K562 (cell line): ENCODE measurements around the gene RALGPS1. TPM values are rescaled to one million over a fixed set of nuclear protein-coding genes. Genes with fewer than 3 reads are reported as not detected.

Experiments
- ATAC-seq: fragments of 200-7000 bp; cut with Tn5 transposase; 3 replicates; pipeline ENCODE4 v1.9.1; 2020; ENCODE audit warnings: moderate library complexity
- BruUV-seq: library from RNA; stranded (reverse); fragments of 400-500 nt; replicated peaks from 2 replicates; lab custom pipeline; 2021; lab: Mats Ljungman, UMichigan
- CTCF ChIA-PET: fragments of 300-600 bp; formaldehyde crosslinking; extraction: SDS; loops from one replicate; lab custom pipeline; 2021; ENCODE audit warnings: low intra/inter-chr PET ratio; lab: Yijun Ruan, JAX
- POLR2A ChIA-PET: fragments of 300-600, 350-650 bp; sonication (Branson Sonifier 250); formaldehyde crosslinking; extraction: SDS; loops from one replicate; lab custom pipeline; 2021; ENCODE audit warnings: antibody characterized with exemption, inconsistent platforms; lab: Yijun Ruan, JAX
- DNase-seq, 4 experiments: peaks; one replicate each; pipeline versions ENCODE4 v3.0.0 to v3.0.0-alpha.2; 2011 to 2018; ENCODE audit warnings: low spot score in 3 of 4, mixed read lengths in 3 of 4; ENCODE audit errors: extremely low read depth in 1 of 4
- FAIRE-seq: peaks from 2 replicates; lab custom pipeline; 2011; peaks lifted over from hg19 to GRCh38; lab: Jason Lieb, UNC
- H2AFZ ChIP-seq: 2 replicates; pipeline ENCODE4 v1.6.0; 2011; ENCODE audit warnings: low read depth, low read length, control low read depth, inconsistent platforms
- H3K27ac ChIP-seq: fragments of 200-600 bp; 3 replicates; pipeline ENCODE4 v1.8.0; 2011; ENCODE audit warnings: low read depth, mild to moderate bottlenecking, control low read depth, inconsistent platforms, low read length, moderate library complexity, mixed read lengths; ENCODE audit errors: extremely low read depth
- H3K27me3 ChIP-seq, 2 experiments: fragments of 300-600 bp in 1 of 2; 2 replicates in 1 of 2; 3 replicates in 1 of 2; pipeline versions ENCODE4 v1.6.0 to v1.8.0; 2011; ENCODE audit warnings: inconsistent platforms in 2 of 2, low read length in 2 of 2, mild to moderate bottlenecking in 1 of 2, mixed read lengths in 1 of 2, moderate library complexity in 1 of 2; ENCODE audit not compliant: control insufficient read depth in 2 of 2, insufficient read depth in 2 of 2
- H3K36me3 ChIP-seq: fragments of 300-600 bp; 3 replicates; pipeline ENCODE4 v1.8.0; 2011; ENCODE audit warnings: mild to moderate bottlenecking, low read length, inconsistent platforms; ENCODE audit not compliant: control insufficient read depth, insufficient read depth
- H3K4me1 ChIP-seq, 2 experiments: fragments of 200-600 bp in 1 of 2; replicated peaks in 1 of 2; 2 replicates in 1 of 2; 3 replicates in 1 of 2; pipeline versions ENCODE4 v1.5.1 to v1.8.0; 2011; ENCODE audit warnings: inconsistent platforms in 2 of 2, low read length in 2 of 2, mild to moderate bottlenecking in 1 of 2, mixed read lengths in 1 of 2, moderate library complexity in 1 of 2; ENCODE audit not compliant: control insufficient read depth in 2 of 2, insufficient read depth in 2 of 2
- H3K4me2 ChIP-seq: 2 replicates; pipeline ENCODE4 v1.6.1; 2011; ENCODE audit warnings: low read length, control low read depth, inconsistent platforms, mixed read lengths; ENCODE audit not compliant: insufficient read depth
- H3K4me3 ChIP-seq: fragments of 200-600 bp; sonication (generic), shearing (Covaris generic); 2 replicates; pipeline ENCODE4 v1.5.1; 2016; ENCODE audit warnings: control low read depth, inconsistent platforms
- H3K79me2 ChIP-seq: fragments of 200-600 bp; 3 replicates; pipeline ENCODE4 v1.8.0; 2011; ENCODE audit warnings: low read length, inconsistent platforms; ENCODE audit not compliant: control insufficient read depth, insufficient read depth
- H3K9ac ChIP-seq, 2 experiments: 2 replicates each; pipeline versions ENCODE4 v1.6.0 to v1.6.1; 2011; ENCODE audit warnings: low read depth in 2 of 2, low read length in 2 of 2, control low read depth in 1 of 2, inconsistent platforms in 1 of 2, mild to moderate bottlenecking in 1 of 2, mixed read lengths in 1 of 2; ENCODE audit not compliant: insufficient read depth in 1 of 2
- H3K9me1 ChIP-seq: one replicate; pipeline ENCODE4 v1.6.0; 2011; ENCODE audit warnings: inconsistent platforms, mild to moderate bottlenecking, low read length, moderate library complexity; ENCODE audit not compliant: control insufficient read depth, insufficient read depth
- H3K9me3 ChIP-seq: replicated peaks from 2 replicates; pipeline ENCODE4 v1.5.1; 2011; ENCODE audit warnings: low read depth, low read length, inconsistent platforms; ENCODE audit not compliant: control insufficient read depth, insufficient read depth
- H4K20me1 ChIP-seq: replicated peaks from 2 replicates; pipeline ENCODE4 v1.6.1; 2011; ENCODE audit warnings: low read length, inconsistent platforms, mixed read lengths; ENCODE audit not compliant: control insufficient read depth, insufficient read depth
- C11orf30 ChIP-seq: fragments of 450-650 bp; IDR thresholded peaks from 2 replicates; pipeline ENCODE4 v1.6.1; 2016; ENCODE audit warnings: low read depth, mild to moderate bottlenecking
- ILK ChIP-seq: fragments of 450-650 bp; IDR thresholded peaks from 2 replicates; pipeline ENCODE4 v1.6.1; 2016; ENCODE audit warnings: missing genetic modification characterization, low read depth, mild to moderate bottlenecking, missing compliant biosample characterization, moderate library complexity, borderline replicate concordance
- MAFF ChIP-seq: IDR thresholded peaks from 2 replicates; pipeline ENCODE4 v1.6.1; 2012; ENCODE audit warnings: low read length, improper control_type of control experiment
- MAFG ChIP-seq: fragments of 450-650 bp; conservative IDR thresholded peaks from 2 replicates; pipeline ENCODE4 v1.6.1; 2016; ENCODE audit warnings: missing genetic modification characterization, missing compliant biosample characterization
- MAFK ChIP-seq: IDR thresholded peaks from 2 replicates; pipeline ENCODE4 v1.6.1; 2011; ENCODE audit warnings: low read length, improper control_type of control experiment
- SETDB1 ChIP-seq: IDR thresholded peaks from one replicate; pipeline ENCODE4 v1.6.1; 2012; ENCODE audit warnings: low read length, control low read depth, inconsistent platforms
- SUPT5H ChIP-seq: fragments of 450-650 bp; IDR thresholded peaks from 2 replicates; pipeline ENCODE4 v1.6.1; 2016
- ZNF133 ChIP-seq: fragments of 250-450 bp; sonication (Bioruptor Pico); IDR thresholded peaks from 2 replicates; pipeline ENCODE4 v1.4.0; 2020; ENCODE audit warnings: mild to moderate bottlenecking
- ZNF316 ChIP-seq: fragments of 450-650 bp; IDR thresholded peaks from 2 replicates; pipeline ENCODE4 v1.6.1; 2016
- ZNF408 ChIP-seq: fragments of 250-450 bp; sonication (Bioruptor Pico); IDR thresholded peaks from 2 replicates; pipeline ENCODE4 v1.4.0; 2020; ENCODE audit warnings: low read depth, mild to moderate bottlenecking, moderate library complexity
- WGBS: fragments of 100-300 bp; shearing (Covaris generic); methylation state at CpG from one replicate; pipeline ENCODE4 v1.1.6; 2016; ENCODE audit warnings: low coverage, mixed read lengths; ENCODE audit not compliant: insufficient coverage; ENCODE audit errors: missing lambda C conversion rate; 5-methylcytosine and 5-hydroxymethylcytosine counted together
- in situ Hi-C: fragments of 300-500 bp; cut with MboI; formaldehyde crosslinking; loops from 4 replicates; pipeline ENCODE4 v1.15.0; 2018; ENCODE audit warnings: inconsistent platforms, mixed read lengths
- intact Hi-C: fragments of 100-400 bp; cut with micrococcal nuclease; formaldehyde crosslinking; loops from 2 replicates; pipeline ENCODE4 v1.14.2; 2022
- polyA plus RNA-seq, 8 experiments: library from polyadenylated mRNA; depleted of rRNA in 4 of 8; stranded (reverse) in 5 of 8; unstranded in 3 of 8; fragments of >200 nt; fragmentation: Nextera tagmentation in 2 of 8; fragmentation: Illumina TruSeq in 1 of 8; extraction: Ambion mirVana in 2 of 8; extraction: Trizol in 1 of 8; gene quantifications; 2 replicates each; pipeline versions ENCODE4 v1.2.1 to v1.2.3, GENCODE V29; 2011 to 2014; ENCODE audit warnings: inconsistent platforms in 1 of 8, missing spikeins in 1 of 8
- total RNA-seq, 7 experiments: library from RNA; depleted of rRNA in 6 of 7; stranded (reverse); fragments of >200 nt in 6 of 7; fragmentation: Illumina TruSeq in 2 of 7; extraction: Trizol in 2 of 7; gene quantifications; 2 replicates each; pipeline versions ENCODE4 v1.2.1 to v1.2.3, GENCODE V29; 2011 to 2021; ENCODE audit warnings: low replicate concordance in 1 of 7
- TF ChIP-seq, protein P1 (sequence below): sonication (generic); formaldehyde crosslinking; IDR thresholded peaks from 2 replicates; pipeline ENCODE4 v1.8.0; 2022; ENCODE audit warnings: mild to moderate bottlenecking, missing genetic modification reagents

RALGPS1 gene
- total and polyA plus RNA-seq, 9 of the 15 experiments (the other 6 are each of a cell fraction or from before 2014, with no cell fraction given) = 0.04 to 2.6 (median 1.5) TPM

DNA sequence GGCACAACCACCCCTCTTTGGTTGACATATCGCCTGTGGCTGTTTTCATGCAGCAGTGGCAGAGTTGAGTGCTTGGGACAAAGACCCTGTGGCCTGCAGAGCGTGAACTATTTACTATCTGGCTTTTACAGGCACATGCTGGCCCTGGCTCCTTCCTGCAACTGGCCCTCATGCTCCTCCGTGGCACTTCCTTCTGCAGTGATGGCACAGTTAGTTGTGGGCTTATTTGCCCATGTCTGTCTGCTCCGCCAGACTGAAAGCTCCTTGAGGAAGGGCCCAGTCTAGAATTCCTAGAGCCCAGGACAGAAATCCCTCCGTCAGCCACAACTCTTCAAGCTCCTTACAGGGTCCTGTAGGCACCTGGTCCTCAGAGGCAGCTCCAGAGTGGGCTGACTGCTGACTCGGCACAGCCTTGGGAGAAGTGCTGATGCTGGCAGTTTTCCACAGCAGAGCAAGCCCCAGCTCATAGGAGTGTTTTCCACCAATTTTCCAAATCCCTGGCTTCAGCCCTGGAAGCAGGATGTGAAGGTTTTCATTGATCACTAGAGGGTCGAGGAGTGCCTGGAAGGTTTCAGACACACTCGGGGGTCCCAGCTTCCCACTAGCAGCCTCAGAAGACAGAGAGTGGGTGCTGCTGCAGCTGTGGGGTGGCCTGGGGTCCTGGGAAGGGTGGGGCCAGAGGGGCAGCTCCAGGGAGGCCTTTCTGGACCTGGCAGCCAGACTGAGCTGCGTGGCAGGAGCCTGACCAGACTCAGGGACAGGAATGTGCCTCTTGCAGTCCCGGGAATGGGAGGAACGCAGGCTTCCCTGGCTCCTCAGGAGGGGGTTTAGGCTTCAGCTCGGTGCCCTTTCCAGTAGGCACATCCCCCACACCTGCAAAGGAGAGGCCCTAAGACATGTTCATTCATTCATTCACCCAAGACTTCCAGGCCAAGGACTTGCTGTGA is 264.4 kb downstream of the RALGPS1 start:
- no peak for DNase-seq
- H3K4me1 ChIP-seq = peaks cover 5% of the 10 kb centered on the region in 2 experiments; a peak in 2 of 5 replicates
- no peak for TF ChIP-seq ZNF408 (CRISPR knock-in tag)
- 0 out of 2 replicates have a peak, but pooled peaks have one; percentile 30 for TF ChIP-seq MAFG (tag)
- TF ChIP-seq ZNF133 = no peak
- TF ChIP-seq SUPT5H = no peak
- TF ChIP-seq SETDB1 = no peak
- TF ChIP-seq, protein P1, sequence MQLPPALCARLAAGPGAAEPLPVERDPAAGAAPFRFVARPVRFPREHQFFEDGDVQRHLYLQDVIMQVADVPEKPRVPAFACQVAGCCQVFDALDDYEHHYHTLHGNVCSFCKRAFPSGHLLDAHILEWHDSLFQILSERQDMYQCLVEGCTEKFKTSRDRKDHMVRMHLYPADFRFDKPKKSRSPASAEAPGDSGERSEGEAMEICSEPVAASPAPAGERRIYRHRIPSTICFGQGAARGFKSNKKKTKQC (CRISPR knock-in tag) = no peak
- peak; percentile 34; the same call in 1 of the 2 replicates for TF ChIP-seq MAFF
- TF ChIP-seq MAFK = peak; percentile 66
- TF ChIP-seq ILK (tag) = no peak
- TF ChIP-seq ZNF316 = peak; percentile 66
- TF ChIP-seq C11orf30 = peak; percentile 63; the same call in 1 of the 2 replicates
- TF ChIP-seq, all 486 proteins: peak for 5
- 23% methylated on average over 11 of the region's 12 CpGs for WGBS
- no TSS peak for BruUV-seq
- no peaks in the 10 kb centered on the region for H3K79me2 ChIP-seq
- H3K4me2 ChIP-seq = no peak overlapping the region
- no peaks in the 10 kb centered on the region for H3K36me3 ChIP-seq
- peaks cover 0 to 6% of the 10 kb centered on the region in 2 experiments; a peak in 1 of 5 replicates for H3K27me3 ChIP-seq
- no peak overlapping the region; a peak in 1 of 4 replicates for H3K9ac ChIP-seq
- POLR2A ChIA-PET = interaction anchor here (0.6 to 1.4 kb wide), 3 partner anchors 17 to 335 kb away, joined by 3 to 4 read pairs (median 3); no protein-coding TSS in a partner anchor
- no peaks in the 10 kb centered on the region; the same call in 1 of the 2 replicates for H4K20me1 ChIP-seq
- no peaks in the 10 kb centered on the region for H3K9me3 ChIP-seq
- H3K9me1 ChIP-seq = no peaks in the 10 kb centered on the region
- H3K4me3 ChIP-seq = no peak overlapping the region
- ATAC-seq (no peak), FAIRE-seq (no peak)
- in situ Hi-C loops = no loop called here
- H2AFZ ChIP-seq = no peak overlapping the region
- H3K27ac ChIP-seq = no peak overlapping the region
- intact Hi-C loops = no loop called here
- CTCF ChIA-PET = no interaction called here
